Neutrophil (primary cell): ENCODE data around the gene ABLIM2.

ENCODE experiments used
- H3K27ac ChIP-seq: fragments of 200-600 bp; sonication (generic); 2 replicates; pipeline ENCODE4 v1.5.1; 2016; ENCODE audit warnings: mild to moderate bottlenecking, moderate library complexity
- H3K27me3 ChIP-seq: fragments of 200-600 bp; sonication (generic); 2 replicates; pipeline ENCODE4 v1.6.0; 2016; ENCODE audit warnings: mild to moderate bottlenecking
- H3K36me3 ChIP-seq: fragments of 200-600 bp; sonication (generic); 2 replicates; pipeline ENCODE4 v1.5.1; 2017
- H3K4me1 ChIP-seq, 2 experiments: fragments of 200-600 bp in 1 of 2; sonication (generic) in 1 of 2; 1 replicate in 1 of 2; 2 replicates in 1 of 2; pipeline versions ENCODE4 v1.5.1 to v1.6.1; 2013 to 2016; ENCODE audit warnings: low read depth in 1 of 2, low read length in 1 of 2, mild to moderate bottlenecking in 1 of 2, moderate library complexity in 1 of 2; ENCODE audit not compliant: control insufficient read depth in 1 of 2, insufficient read depth in 1 of 2
- H3K4me3 ChIP-seq, 2 experiments: fragments of 200-600 bp in 1 of 2; sonication (generic) in 1 of 2; 1 replicate in 1 of 2; 2 replicates in 1 of 2; pipeline ENCODE4 v1.5.1; 2013 to 2016; ENCODE audit warnings: low read depth in 1 of 2, low read length in 1 of 2, mild to moderate bottlenecking in 1 of 2, moderate library complexity in 1 of 2
- H3K9me3 ChIP-seq: fragments of 200-600 bp; sonication (generic); 2 replicates; pipeline ENCODE4 v1.5.1; 2016
- CTCF ChIP-seq: fragments of 200-600 bp; sonication (generic); IDR thresholded peaks from 2 replicates; pipeline ENCODE4 v1.5.1; 2016; ENCODE audit warnings: antibody characterized with exemption

Gene ABLIM2

GRCh38 chr4:8106451-8107025 is 52.1 kb downstream of the ABLIM2 start:
- peaks cover 22% of the 10 kb centered on the region for H3K27me3 ChIP-seq
- no peaks in the 10 kb centered on the region for H3K9me3 ChIP-seq
- H3K27ac ChIP-seq, result no peak overlapping the region
- TF ChIP-seq CTCF, result no peak
- no peaks in the 10 kb centered on the region for H3K4me1 ChIP-seq
- H3K4me3 ChIP-seq, result no peak overlapping the region
- H3K36me3 ChIP-seq, result no peaks in the 10 kb centered on the region

GRCh38 chr4:8105306-8106100 is 53.1 kb downstream of the ABLIM2 start:
- H3K4me1 ChIP-seq, result no peaks in the 10 kb centered on the region
- no peak for TF ChIP-seq CTCF
- H3K9me3 ChIP-seq, result no peaks in the 10 kb centered on the region
- H3K27me3 ChIP-seq, result peaks cover 12% of the 10 kb centered on the region
- H3K27ac ChIP-seq, result no peak overlapping the region
- H3K4me3 ChIP-seq, result no peak overlapping the region
- H3K36me3 ChIP-seq, result no peaks in the 10 kb centered on the region

GRCh38 chr4:8104491-8105305 is 53.9 kb downstream of the ABLIM2 start:
- H3K4me1 ChIP-seq, result no peaks in the 10 kb centered on the region
- no peak overlapping the region for H3K27ac ChIP-seq
- H3K4me3 ChIP-seq, result no peak overlapping the region
- H3K9me3 ChIP-seq, result no peaks in the 10 kb centered on the region
- H3K27me3 ChIP-seq, result peaks cover 4% of the 10 kb centered on the region
- TF ChIP-seq CTCF, result no peak
- no peaks in the 10 kb centered on the region for H3K36me3 ChIP-seq

GRCh38 chr4:8103421-8104390 is 54.9 kb downstream of the ABLIM2 start:
- no peak for TF ChIP-seq CTCF
- H3K27me3 ChIP-seq, result no peaks in the 10 kb centered on the region
- no peaks in the 10 kb centered on the region for H3K36me3 ChIP-seq

GRCh38 chr4:8102831-8103230 is 55.8 kb downstream of the ABLIM2 start:
- no peaks in the 10 kb centered on the region for H3K36me3 ChIP-seq
- H3K4me1 ChIP-seq, result no peaks in the 10 kb centered on the region
- no peak overlapping the region for H3K27ac ChIP-seq
- H3K9me3 ChIP-seq, result no peaks in the 10 kb centered on the region
- TF ChIP-seq CTCF, result no peak
- H3K27me3 ChIP-seq, result no peaks in the 10 kb centered on the region
- no peak overlapping the region for H3K4me3 ChIP-seq

More at GRCh38 chr4:8103421-8104390, 54.9 kb downstream of the ABLIM2 start:
- H3K27ac ChIP-seq, result no peak overlapping the region
- H3K4me1 ChIP-seq, result no peaks in the 10 kb centered on the region
- H3K9me3 ChIP-seq, result no peaks in the 10 kb centered on the region
- H3K4me3 ChIP-seq, result no peak overlapping the region
